Measurements from ENCODE around the gene GREM1. TPM values are rescaled to one million over a fixed set of nuclear protein-coding genes. Genes with fewer than 3 reads are reported as not detected.

GREM1 gene
- total RNA-seq, 1 experiment from 2014 or later, result not detected

GRCh38 chr15:32730677-32731654, 13.2 kb downstream of the GREM1 start:
- no peak for DNase-seq (ENCODE audit: low read depth)

- DNase-seq (ENCODE audit: low read depth), result no peak
Measured at GRCh38 chr15:32732574-32733157, 14.9 kb downstream of the GREM1 start.

GRCh38 chr15:32733281-32733680, 15.5 kb downstream of the GREM1 start:
- no peak for DNase-seq (ENCODE audit: low read depth)

GRCh38 chr15:32735989-32736700, 18.3 kb downstream of the GREM1 start:
- no peak for DNase-seq (ENCODE audit: low read depth)

- no peak for DNase-seq (ENCODE audit: low read depth)
Measured at GRCh38 chr15:32736701-32737061, 18.9 kb downstream of the GREM1 start.

GRCh38 chr15:32737304-32737703, 19.5 kb downstream of the GREM1 start:
- no peak for DNase-seq (ENCODE audit: low read depth)

- no peak for DNase-seq (ENCODE audit: low read depth)
Measured at GRCh38 chr15:32738666-32739065, 20.9 kb downstream of the GREM1 start.

GRCh38 chr15:32739522-32740063, 21.8 kb downstream of the GREM1 start:
- no peak for DNase-seq (ENCODE audit: low read depth)

DNA sequence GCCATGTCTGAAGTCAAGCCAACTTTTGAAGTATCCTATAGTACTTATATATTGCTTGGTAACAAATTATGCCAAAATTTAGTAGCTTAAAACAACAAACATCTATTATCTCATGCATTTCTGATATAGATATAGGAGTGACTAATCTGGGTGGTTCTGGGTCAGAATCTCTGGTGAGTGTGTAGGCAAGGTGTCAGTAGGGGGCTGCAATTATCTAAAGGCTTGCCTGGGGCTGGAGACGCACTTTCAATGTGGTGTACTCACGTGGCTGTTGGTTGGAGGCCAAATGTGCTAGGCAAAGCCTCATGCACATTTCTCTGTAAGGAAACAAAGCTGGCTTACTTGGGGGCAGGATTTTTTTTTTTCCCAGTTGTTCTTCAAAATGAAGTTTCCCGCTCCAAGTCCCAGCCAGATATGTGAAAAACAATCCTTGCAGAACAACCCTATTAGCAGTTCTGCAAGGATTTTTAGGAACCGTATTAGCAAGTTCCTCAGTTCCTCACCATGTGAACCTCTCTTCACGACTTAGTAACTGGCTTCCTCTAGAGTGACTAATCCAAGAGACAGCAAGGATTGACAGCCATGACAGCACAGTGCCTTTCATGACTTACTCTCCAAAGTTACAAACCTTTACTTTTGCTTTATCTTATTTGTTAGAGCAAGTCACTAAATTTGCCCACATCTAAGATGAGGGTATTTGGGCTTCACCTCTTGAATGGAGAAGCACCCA, 25.8 kb downstream of the GREM1 start:
- DNase-seq (ENCODE audit: low read depth), result peak; percentile 60

DNA sequence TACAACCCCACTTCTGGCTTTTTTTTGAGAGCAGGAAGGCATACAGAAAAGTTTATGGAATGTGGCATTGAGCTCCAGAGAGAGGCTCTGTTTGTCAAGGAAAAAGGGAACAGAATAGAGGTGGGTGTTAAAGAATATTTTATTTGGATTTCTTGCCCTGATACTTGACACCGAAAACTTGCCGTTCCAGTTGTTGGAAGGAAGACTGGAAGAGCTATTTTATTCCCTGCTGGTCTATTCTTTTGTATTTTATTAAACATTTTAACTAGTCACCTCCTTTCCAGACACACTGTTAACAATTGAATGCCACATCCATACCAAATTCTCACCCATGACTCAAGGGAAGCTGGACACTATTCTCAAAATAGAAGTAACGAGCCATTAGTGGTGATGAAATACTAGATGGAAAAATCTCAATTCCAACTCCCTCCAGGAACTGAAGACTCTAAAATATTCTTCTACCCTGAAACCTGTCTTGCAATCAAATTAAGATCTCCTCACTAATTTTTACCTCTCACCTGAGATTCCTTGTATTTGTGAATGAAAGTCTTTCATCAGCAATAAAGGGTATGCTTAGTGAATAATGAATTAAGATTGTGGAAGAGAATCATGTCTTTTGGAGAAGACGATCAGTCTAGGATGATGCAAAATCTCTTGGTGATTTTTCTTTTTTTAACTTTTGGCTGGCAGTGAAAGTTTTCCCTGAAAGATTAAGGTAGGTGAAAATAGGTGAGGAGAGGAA, 28.5 kb downstream of the GREM1 start:
- DNase-seq (ENCODE audit: low read depth), result no peak

GRCh38 chr15:32747921-32748342, 30.1 kb downstream of the GREM1 start:
- DNase-seq (ENCODE audit: low read depth), result no peak

- DNase-seq (ENCODE audit: low read depth), result no peak
Measured at GRCh38 chr15:32750979-32751378, 33.2 kb downstream of the GREM1 start.

GRCh38 chr15:32757426-32757825, 39.6 kb downstream of the GREM1 start:
- no peak for DNase-seq (ENCODE audit: low read depth)

- DNase-seq (ENCODE audit: low read depth), result no peak
Measured at GRCh38 chr15:32763295-32763694, 45.5 kb downstream of the GREM1 start.

DNA sequence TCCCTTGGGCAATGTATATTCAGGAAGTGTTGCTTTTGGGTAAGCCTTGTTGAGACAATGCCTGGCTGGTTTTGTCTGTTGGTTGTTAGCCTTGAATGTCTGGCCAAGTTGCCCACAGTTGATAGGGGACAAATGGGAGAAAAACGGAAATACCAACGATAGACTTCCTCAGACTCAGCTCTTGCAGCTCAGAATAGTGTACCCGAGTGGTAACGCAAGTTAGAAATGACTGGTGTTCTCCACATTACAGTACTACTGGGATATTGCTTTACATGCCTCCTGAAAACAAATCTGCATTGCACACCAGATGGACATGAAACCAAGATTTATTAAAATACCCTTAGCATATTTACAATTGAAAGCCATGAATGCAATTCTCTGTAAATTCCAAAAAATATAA, 47.4 kb downstream of the GREM1 start:
- no peak for DNase-seq (ENCODE audit: low read depth)

- no peak for DNase-seq (ENCODE audit: low read depth)
Measured at GRCh38 chr15:32766101-32766500, 48.3 kb downstream of the GREM1 start.

DNA sequence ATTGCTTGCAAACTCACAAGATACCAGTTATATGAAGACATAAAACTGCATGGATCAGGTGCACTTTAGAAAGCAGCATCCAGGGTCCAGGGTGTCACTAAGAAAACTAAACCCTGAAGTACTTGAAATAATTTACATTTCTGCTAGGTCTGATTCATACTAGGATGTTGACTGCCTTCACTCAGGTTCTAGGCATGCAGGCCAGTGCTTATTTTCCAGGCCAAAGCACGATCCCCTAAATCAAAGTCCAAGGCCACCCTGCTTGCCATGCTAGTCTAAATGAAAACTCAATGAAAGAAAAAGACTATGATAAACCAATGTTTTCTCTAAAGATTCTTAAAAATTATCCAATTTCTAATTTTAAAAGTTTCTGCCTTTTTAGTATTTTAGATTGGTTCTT, 49.4 kb downstream of the GREM1 start:
- DNase-seq (ENCODE audit: low read depth), result no peak

- peak; percentile 97 for DNase-seq (ENCODE audit: low read depth)
Measured at GRCh38 chr15:32774022-32774421, 56.2 kb downstream of the GREM1 start.

DNA sequence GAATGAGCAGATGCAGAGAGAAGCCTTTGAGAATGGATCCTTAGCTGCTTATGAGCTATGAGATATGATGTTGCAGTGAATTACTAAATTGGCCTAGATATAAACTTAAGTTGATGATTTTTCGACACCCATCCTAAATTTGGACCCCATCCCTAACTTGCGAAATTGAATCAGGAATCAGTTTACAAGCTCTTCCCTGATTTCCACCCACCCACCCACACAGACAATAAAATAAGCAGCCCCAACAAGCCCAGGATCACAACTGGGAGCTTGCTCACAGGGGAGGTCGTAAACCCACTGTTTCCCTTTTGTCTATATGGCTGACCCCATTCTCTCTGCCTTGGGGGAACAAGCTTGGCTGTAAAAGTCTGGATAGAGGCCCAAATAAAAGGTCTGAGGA, 57.3 kb downstream of the GREM1 start:
- DNase-seq (ENCODE audit: low read depth), result no peak

DNA sequence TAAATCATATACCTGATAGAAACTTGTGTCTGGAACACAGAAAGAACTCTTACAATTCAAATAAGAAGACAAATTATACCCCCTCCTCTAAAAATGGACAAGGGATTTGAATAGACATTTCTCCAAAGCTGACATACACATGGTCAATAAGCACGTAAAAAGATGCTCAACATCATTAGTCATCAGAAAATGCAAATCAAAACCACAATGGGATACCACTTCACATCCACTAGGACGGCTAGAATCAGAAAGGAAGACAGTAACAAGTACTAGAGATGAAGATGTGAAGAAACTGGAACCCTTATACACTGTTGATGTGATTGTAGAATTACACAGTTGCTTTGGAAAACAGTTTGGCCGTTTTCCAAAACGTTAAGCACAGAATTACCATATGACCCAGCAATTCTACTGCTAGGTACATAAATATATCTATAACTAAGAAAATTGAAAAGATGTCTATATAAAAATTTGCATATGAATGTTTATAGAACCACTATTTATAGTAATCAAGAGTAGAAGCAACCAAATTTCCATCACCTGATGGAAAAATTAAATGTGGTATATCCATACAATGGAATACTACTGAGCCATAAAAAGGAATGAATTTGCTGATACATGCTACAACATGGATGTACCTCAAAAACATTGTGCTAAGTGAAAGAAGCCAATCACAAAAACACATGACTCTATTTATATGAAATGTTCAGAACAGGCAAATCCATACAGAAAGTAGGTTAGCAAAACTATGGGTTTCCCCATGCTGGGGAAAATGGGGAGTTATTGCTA, 60.8 kb downstream of the GREM1 start:
- DNase-seq (ENCODE audit: low read depth), result peak; percentile 67
